ENCODE measurements around the gene ACSL4.
"Not testable (repeated sequence)": the region's sequence is repeated elsewhere in the genome, so short reads cannot be mapped to it uniquely, and the experiment has no call there.

The ACSL4 gene

DNA sequence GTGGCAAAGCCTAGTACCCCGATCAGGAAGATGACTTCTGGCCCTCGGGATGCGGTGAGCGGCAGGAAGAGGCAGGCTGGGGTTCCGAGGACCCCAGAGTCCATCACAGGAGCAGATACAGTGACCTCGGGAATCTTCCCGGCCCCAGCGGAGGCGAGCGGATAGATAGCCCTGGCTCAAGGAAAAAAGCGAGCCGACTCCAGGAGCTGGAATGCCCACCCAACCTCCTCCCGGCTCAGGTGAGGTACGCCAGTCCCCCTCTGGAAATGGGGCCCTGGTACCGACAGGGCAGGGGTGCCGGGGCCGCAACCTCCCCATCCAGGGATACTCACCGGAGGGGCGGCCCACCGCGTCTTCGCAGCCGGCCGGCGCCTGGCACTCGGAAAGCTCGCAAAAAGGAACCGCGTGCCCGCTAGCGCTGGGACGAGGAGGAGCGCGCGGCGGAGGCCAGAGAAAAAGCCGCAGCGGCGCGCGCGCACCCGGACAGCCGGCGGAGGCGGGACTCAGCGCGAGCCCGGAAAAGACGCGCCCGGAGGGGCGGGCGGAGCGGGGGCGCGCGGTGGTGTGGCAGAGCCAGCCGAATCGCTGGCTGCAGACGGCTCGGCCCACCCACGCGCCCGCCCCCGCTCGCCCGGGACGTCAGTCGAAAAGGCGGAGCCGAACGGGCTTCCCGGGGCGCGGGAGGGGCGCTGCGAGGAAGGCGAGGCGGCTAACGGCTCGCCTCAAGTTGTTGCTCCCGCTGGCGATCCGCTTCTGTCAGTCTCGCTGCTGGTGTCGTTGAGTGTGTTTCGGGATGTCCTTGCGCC lies at the start of gene ACSL4:
Gene ACSL4 (minus strand): TSS at position 451 of the 806 bp plus-strand sequence. CDS start 49,894 bp downstream, outside the sequence.
- in situ Hi-C loops (cut with HindIII; ENCODE audit: low sequenced_read_pairs): no loop called here

DNA sequence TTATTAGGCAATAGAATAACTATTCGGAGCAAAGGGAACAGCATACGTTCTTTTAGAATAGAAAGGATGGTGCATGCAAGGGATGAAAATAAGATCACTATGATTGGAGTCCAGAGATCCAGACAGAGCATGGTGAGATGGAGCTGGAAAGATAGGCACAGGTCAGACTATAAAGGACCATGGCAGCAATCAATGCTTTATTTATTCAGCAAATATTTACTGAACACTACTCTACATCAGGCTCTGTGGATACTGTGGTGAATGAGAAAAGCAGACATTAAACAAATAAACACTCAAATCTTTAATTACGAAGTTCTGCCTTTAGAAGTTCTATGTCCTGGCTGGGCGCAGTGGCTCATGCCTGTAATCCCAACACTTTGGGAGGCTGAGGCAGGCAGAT lies 44.7 kb upstream of the ACSL4 start:
- in situ Hi-C loops (cut with HindIII; ENCODE audit: low sequenced_read_pairs): no loop called here

DNA sequence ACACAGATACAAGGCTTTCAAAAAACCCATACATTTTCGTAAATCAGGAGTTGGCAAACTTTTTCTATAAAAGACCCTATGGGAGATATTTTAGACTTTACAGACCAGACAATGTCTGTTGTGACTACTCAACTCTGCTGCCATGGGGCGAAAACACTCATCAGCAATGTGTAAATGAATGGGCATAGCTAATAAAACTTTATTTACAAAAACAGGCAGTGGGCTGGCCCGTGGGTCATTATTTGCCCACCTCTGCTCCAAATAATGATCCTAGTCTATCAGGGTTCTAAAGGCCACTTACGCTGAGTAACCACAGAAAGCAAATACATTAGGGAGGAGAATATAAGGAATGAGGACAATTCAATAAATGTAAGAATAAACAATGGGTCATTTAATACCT lies 43.9 kb upstream of the ACSL4 start:
- in situ Hi-C loops (cut with HindIII; ENCODE audit: low sequenced_read_pairs): no loop called here

DNA sequence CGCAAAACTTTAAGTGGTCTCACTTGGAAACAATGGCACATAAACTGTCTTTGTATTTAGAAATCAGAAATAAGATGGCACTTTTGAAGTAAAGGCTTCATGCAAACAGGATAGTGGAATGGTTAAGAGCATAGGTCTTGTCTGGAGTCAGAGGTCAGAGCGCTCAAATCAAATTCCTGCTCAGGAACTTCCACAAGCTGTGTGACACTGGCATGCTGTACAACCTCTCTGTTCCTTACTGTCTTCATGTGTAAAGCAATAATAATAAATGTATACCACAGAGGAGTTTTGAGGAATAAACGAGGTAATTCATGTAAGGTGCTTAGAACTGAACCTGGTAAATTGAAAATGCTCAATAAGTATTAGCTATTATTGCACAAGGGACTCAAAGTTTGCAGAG lies 43.4 kb upstream of the ACSL4 start:
- in situ Hi-C loops (cut with HindIII; ENCODE audit: low sequenced_read_pairs): no loop called here

DNA sequence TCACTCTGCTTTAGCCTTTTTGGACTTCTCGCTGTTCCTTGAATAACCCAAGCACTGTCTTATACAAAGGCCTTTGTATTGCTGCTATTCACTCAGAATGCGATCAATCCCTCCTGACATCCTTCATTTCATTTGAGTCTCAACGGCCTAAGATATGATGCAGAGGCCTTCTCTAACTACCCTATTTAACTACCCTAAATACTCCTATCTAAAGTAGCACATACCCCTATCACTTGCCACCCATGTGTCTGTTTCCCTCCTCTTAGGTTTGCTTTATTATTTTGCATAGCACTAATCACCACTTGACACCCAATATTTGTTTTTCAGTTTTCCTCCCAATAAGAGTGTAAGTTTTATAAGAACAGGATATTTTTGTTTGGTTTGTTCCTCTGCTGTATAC lies 42.3 kb upstream of the ACSL4 start:
- in situ Hi-C loops (cut with HindIII; ENCODE audit: low sequenced_read_pairs): no loop called here

GRCh38 chrX:109774706-109775105 lies 41.6 kb upstream of the ACSL4 start:
- in situ Hi-C loops (cut with HindIII; ENCODE audit: low sequenced_read_pairs): no loop called here

DNA sequence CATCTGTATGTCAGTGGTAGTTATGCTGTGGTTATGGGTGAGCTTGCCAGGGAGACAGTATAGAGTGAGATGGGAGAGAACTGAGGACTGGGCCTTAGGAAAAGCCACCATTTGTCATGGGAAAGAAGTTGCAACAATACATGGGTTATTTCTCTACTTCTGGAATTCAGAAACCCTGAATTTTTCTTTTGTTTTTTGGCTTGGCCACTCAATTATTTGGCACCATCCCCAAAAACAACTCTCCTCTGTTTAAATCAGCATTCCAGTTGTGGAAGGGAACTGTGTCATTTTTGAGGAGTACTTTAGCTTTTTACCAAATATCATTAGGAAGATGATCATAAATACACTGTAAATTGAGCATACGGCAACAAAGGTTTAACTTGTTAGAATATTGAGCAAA lies 41.1 kb upstream of the ACSL4 start:
- in situ Hi-C loops (cut with HindIII; ENCODE audit: low sequenced_read_pairs): no loop called here

- in situ Hi-C loops (cut with HindIII; ENCODE audit: low sequenced_read_pairs): no loop called here
Observed at GRCh38 chrX:109773374-109773773, 40.3 kb upstream of the ACSL4 start.

DNA sequence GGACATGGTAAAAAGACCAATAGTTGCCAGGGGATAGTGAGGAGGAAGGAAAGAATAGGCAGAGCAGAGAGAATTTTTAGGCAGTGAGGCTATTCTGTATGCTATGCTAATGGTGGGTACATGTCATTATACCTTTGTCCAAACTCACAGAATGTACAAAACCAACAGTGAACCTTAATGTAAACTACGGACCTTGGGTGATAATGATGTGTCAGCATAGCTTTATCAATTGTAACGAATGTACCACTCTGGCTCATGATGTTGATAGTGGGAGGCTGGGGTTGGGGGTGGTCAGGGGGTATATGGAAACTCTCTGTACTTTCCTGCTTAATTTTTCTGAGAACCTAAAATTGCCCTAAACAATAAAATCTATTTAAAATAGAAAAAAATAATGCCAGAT lies 37.7 kb upstream of the ACSL4 start:
- in situ Hi-C loops (cut with HindIII; ENCODE audit: low sequenced_read_pairs): no loop called here

DNA sequence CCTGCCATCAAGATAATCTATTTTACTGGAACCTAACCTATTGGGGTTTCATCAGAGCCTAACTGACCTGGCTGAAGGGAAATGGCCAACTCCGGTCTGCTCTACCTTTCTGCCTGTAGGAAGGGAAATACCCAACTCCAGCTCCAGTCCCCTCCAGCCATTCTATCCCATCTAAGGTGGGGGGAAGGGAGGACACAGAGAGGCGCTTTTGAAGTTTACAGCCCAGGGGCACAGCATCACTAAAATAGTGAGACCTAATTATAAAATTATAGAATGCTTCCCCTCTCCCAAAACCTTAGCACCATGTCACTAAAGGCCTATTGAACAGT lies 27.8 kb upstream of the ACSL4 start:
- in situ Hi-C loops (cut with HindIII; ENCODE audit: low sequenced_read_pairs): no loop called here

DNA sequence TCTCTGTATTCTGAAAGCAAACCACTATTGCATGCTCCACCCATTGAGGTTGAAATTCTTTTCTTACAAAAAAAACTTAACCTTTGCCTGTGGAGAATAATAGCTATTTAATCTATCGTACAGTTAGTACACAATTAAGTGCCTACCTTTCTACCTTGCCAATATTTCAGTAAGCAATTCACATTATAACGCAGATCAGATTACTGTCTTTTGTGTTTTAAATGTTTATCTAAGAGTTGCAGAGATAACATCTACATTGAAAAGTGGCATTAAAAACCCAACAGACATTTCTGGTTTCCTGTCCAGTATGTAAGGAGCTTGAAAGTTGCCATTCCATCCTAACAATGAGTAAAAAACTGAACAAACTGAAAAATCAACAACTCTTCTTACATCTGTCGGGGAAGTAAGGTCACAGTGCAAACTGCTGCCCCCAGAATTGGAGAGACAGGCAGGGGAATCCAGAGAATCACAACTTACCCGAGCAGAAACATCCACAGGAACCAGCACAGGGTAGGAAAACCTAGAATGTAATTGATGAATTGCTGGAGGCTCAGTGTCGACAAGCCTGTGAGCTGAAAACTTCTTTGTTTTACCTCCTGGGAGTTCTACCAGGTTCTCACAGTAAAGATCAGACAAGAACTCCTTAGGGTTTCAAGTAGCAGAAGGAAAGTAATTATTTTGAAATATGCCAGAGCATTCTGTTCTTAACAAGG lies 27.3 kb upstream of the ACSL4 start:
- in situ Hi-C loops (cut with HindIII; ENCODE audit: low sequenced_read_pairs): no loop called here

DNA sequence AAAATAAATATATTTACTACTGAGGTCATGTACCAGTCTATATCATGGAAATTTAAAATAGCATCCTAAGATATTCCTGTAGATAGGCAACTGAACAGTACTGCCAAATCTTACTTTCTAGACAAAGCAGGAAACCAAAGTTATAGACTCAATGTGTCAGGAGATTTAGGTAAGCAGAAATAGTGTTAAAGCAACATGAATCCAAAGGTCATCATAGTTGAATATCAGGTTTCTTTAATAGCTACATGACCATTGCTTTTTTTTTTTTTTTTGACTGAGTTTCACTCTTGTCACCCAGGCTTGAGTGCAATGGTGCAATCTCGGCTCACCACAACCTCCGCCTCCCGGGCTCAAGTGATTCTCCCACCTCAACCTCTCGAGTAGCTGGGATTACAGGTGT lies 20.2 kb upstream of the ACSL4 start:
- in situ Hi-C loops (cut with HindIII; ENCODE audit: low sequenced_read_pairs): no loop called here

DNA sequence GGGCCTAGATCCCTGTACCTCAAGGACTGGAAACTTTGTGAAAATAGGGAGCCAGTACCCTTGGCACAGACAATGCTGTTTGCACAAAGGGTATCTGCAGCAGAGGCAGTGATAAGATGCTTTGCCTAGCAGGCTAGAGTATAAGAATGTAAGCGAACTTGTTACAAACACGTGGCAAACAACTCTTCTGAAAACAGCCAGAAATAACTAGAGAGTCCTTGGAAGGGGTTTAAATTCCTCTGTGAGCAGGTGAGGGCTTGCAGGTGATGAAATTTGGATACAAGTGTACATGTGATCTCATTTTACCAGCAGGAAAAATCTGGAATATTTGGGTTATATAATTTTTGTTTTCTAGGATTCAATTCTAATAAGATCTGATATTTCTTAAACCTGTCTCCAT lies 18.6 kb upstream of the ACSL4 start:
- in situ Hi-C loops (cut with HindIII; ENCODE audit: low sequenced_read_pairs): no loop called here

DNA sequence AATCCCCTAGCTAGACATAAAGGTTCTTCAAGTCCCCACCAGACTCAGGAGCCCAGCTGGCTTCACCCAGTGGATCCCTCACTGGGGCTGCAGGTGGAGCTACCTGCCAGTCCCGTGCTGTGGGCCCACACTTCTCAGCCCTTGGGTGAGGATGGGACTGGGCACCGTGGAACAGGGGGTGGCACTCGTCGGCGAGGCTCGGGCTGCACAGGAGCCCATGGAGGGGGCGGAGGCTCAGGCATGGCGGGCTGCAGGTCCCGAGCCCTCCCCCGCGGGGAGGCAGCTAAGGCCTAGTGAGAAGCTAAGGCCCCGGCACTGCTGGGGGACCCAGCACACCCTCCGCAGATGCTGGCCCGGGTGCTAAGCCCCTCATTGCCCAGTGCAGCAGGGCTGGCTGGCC lies 16.1 kb upstream of the ACSL4 start:
- in situ Hi-C loops (cut with HindIII; ENCODE audit: low sequenced_read_pairs): no loop called here

GRCh38 chrX:109747681-109748080 lies 14.6 kb upstream of the ACSL4 start:
- in situ Hi-C loops (cut with HindIII; ENCODE audit: low sequenced_read_pairs): no loop called here

DNA sequence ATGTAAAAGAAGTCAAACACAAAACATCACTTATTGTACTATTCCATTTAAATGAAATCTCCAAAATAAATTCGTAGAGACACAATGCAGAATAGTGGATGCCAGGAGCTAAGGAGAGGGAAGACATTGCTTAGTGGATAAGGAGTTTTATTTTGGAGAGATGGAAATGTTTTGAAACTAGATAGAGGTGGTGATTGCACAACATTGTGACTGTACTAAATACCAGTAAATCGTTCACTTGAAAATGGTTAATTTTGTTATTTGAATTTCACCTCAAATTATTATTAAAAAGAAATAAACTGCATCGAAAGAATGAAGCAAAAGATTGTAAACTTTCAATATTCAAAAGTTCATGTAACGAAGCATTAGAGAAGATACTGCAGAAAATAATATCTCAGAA lies 9.7 kb upstream of the ACSL4 start:
- in situ Hi-C loops (cut with HindIII; ENCODE audit: low sequenced_read_pairs): no loop called here

DNA sequence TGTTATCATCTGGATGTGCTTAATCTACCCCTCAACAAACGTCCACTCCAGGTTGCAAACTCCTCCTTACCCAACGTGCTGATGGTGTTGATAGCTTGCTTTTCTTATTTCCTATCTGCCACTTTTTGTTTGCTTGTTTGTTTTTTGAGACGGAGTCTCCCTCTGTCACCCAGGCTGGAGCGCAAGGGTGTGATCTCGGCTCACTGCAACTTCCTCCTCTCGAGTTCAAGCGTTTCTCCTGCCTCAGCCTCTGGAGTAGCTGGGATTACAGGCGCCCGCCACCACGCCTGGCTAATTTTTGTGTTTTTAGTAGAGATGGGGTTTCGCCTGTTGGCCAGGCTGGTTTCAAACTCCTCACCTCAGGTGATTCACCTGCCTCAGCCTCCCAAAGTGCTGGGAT lies 7.8 kb upstream of the ACSL4 start:
- in situ Hi-C loops (cut with HindIII; ENCODE audit: low sequenced_read_pairs): not testable (repeated sequence)

- in situ Hi-C loops (cut with HindIII; ENCODE audit: low sequenced_read_pairs): no loop called here
Observed at GRCh38 chrX:109740433-109740809, 7.4 kb upstream of the ACSL4 start.

DNA sequence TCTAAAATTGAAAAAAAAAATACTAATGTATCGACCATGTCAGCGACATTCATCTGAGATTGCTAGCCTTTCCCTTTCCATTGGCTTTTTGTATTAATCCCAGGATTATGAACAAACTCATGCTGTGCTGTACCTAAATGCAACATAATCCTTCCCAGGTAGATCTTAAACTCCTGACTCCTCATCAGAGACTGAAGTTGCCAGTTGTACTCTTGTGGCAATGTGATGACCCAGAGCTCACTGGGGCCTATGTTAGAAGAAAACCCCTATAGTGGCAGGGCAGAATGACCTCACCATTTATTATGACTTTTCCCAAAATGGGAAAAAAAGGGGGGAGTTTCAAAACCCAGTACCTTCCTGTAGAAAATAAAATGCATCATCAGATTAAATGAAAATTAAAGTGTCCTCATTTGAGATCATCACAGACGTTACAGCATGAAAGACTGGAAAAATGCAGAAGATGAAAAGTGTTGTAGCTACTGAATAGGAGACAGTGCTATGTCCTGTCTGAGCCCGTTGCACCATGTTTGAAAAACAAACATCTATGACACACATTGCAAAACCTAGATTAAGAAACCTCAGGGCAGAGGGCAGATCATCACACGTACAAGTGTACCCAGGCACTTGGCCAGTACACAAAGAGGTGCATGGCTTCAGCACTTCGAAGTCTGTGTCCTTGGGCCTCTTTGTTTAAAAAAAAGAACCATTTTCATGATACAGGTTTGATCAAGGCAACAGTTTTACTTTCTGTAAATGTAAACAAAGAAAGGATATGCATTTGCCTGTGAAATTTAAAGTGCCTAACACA lies 6.8 kb upstream of the ACSL4 start:
- in situ Hi-C loops (cut with HindIII; ENCODE audit: low sequenced_read_pairs): no loop called here

DNA sequence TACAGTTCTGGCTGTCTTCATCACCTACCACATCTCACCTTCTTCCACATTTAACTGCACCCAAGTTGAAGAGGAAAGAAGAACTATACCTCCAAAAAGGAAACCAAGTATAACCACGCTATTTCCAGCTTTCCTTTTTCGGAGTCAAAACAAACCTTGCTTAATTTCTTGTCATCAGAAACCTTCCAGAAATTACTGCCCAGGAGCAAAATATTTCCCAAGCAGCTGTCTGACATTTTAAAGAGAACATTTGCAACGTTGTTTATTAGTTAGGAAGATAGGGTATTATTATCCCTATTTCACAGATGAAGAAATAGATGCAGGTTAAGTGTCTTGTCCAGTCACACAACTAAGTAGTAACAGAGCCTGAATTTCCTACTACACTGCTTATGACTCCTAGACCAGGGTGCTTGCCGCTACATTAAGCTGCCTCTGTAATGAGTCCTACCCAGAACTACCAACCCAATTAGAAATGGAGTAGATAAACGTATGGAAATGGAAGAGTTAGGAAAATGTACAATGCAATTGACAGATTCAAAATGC lies 2.2 kb upstream of the ACSL4 start:
- in situ Hi-C loops (cut with HindIII; ENCODE audit: low sequenced_read_pairs): no loop called here

- in situ Hi-C loops (cut with HindIII; ENCODE audit: low sequenced_read_pairs): no loop called here
Observed at GRCh38 chrX:109733613-109734083, 591 bp upstream of the ACSL4 start.

Data from DLD1 (cell line).